HL-60 (cell line): Measurements from ENCODE around the gene RAB10.

ENCODE experiments used
- DNase-seq, 2 experiments: peaks; one replicate each; pipeline ENCODE4 v3.0.0-alpha.2; 2010 to 2020; ENCODE audit warnings: low read depth in 1 of 2, low spot score in 1 of 2
- H3K27ac ChIP-seq: fragments of 250-450 bp; sonication (Bioruptor Pico); replicated peaks from 2 replicates; pipeline ENCODE4 v1.5.1; 2020; ENCODE audit warnings: mild to moderate bottlenecking, moderate library complexity
- H3K27me3 ChIP-seq: fragments of 250-450 bp; sonication (Bioruptor Pico); 2 replicates; pipeline ENCODE4 v1.5.1; 2021; ENCODE audit warnings: mild to moderate bottlenecking, moderate library complexity; ENCODE audit not compliant: insufficient read depth, poor library complexity, severe bottlenecking
- H3K4me3 ChIP-seq: replicated peaks from 2 replicates; pipeline ENCODE4 v1.5.1; 2011; ENCODE audit warnings: mild to moderate bottlenecking, control low read depth, low read length; ENCODE audit not compliant: insufficient read depth
- CTCF ChIP-seq: IDR thresholded peaks from one replicate; pipeline ENCODE4 v1.5.1; 2011; ENCODE audit warnings: low read length, control low read depth, inconsistent platforms; ENCODE audit not compliant: insufficient read depth
- GABPA ChIP-seq: IDR thresholded peaks from 2 replicates; pipeline ENCODE4 v1.6.1; 2012; ENCODE audit warnings: low read depth
- POLR2AphosphoS5 ChIP-seq: IDR thresholded peaks from 2 replicates; pipeline ENCODE4 v1.6.1; 2012; ENCODE audit warnings: low read depth
- REST ChIP-seq: IDR thresholded peaks from 2 replicates; pipeline ENCODE4 v1.6.1; 2012; ENCODE audit warnings: low read depth; ENCODE audit not compliant: insufficient replicate concordance
- SPI1 ChIP-seq: IDR thresholded peaks from 2 replicates; pipeline ENCODE4 v1.6.1; 2012; ENCODE audit warnings: low read depth, mild to moderate bottlenecking, borderline replicate concordance

The RAB10 gene

GRCh38 chr2:26017464-26018183 is 16.3 kb upstream of the RAB10 start:
- H3K4me3 ChIP-seq = no peak overlapping the region

GRCh38 chr2:26018184-26019055 is 15.5 kb upstream of the RAB10 start:
- no peak overlapping the region for H3K4me3 ChIP-seq
- H3K27me3 ChIP-seq = no peaks in the 10 kb centered on the region
- peak in 1 of 2 experiments; percentile 48 for DNase-seq
- TF ChIP-seq SPI1 (no peak), POLR2AphosphoS5 (no peak), GABPA (no peak), CTCF (no peak), REST (no peak)
- no peak overlapping the region for H3K27ac ChIP-seq

More at GRCh38 chr2:26017464-26018183, 16.3 kb upstream of the RAB10 start:
- DNase-seq = no peak
- TF ChIP-seq SPI1 (no peak), GABPA (no peak), CTCF (no peak), POLR2AphosphoS5 (no peak), REST (no peak)
- no peaks in the 10 kb centered on the region for H3K27me3 ChIP-seq
- no peak overlapping the region for H3K27ac ChIP-seq

- peak in 1 of 2 experiments; percentile 34 for DNase-seq
- TF ChIP-seq SPI1 (peak; percentile 77), REST (no peak)
- Histone ChIP-seq H3K27ac (no peak overlapping the region), H3K4me3 (no peak overlapping the region), H3K27me3 (no peaks in the 10 kb centered on the region)
These were observed 13.6 kb upstream of the RAB10 start for GRCh38 chr2:26020231-26020640.
